Activated gamma-delta T cell treated with Interleukin-2 at 50 U/mL for 16 hours (primary cell): ENCODE measurements around the gene PRCP.
A peak's percentile ranks its signal among the peaks of the same experiment; 100 is the strongest.

Experiments
- DNase-seq: peaks from one replicate; pipeline ENCODE4 v3.0.0-alpha.2; 2020

The PRCP gene

DNA sequence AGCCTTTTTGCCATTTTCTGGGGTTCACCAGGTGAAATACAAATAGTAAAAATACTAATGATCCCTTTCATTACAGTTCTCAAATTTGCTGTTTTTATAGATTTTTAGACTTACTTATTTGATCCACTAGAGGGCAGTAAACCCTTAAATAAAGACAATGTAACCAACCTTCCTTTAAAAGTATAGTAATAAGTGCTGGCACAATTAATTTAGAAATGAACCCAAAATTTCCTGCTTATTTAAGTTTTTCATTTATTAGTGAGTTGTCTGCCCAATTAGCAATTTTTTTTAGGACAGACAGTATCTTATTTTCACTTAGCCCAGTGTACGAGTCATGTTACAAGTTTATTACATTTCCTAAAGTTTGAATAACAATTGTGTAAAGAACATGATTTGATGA lies 6.0 kb upstream of the PRCP start:
- DNase-seq = no peak

DNA sequence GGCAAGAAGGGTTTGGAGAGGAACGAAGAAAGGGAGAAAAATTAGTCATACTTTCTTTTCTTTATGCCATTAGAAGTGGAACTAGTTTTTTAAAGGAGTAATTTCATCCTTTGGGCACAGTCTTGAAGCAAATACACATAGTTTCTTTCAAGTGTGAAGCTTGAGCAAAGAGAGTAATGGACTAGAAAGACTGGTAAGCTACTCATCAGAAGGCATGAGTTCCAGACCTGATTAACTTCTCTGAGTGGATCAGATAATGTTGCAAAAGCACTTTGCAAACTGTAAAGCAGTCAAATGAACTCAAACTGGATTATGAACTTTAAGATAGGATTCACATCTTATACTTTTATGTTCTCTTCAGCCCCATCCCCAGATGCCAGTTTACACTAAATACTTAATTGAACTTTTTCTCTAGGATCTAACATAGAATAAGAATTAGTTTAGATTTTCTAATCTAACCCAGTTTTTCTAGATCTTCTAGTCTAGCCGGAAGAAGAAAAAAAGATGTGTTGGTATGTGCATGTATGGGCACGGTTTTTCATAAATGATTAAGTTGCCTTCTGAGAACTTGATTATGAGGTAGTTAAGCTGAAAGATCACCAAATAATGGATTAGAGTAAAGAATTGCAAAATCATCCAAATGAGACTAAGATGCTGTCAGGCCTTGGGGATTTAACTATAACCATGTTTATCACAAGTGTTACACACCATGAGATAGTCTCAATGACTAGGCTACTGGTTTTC lies 3.8 kb upstream of the PRCP start:
- no peak for DNase-seq

GRCh38 chr11:82902880-82903279 lies 2.6 kb upstream of the PRCP start:
- DNase-seq = no peak

- DNase-seq = no peak
These were observed 1.8 kb upstream of the PRCP start for GRCh38 chr11:82901922-82902485.

DNA sequence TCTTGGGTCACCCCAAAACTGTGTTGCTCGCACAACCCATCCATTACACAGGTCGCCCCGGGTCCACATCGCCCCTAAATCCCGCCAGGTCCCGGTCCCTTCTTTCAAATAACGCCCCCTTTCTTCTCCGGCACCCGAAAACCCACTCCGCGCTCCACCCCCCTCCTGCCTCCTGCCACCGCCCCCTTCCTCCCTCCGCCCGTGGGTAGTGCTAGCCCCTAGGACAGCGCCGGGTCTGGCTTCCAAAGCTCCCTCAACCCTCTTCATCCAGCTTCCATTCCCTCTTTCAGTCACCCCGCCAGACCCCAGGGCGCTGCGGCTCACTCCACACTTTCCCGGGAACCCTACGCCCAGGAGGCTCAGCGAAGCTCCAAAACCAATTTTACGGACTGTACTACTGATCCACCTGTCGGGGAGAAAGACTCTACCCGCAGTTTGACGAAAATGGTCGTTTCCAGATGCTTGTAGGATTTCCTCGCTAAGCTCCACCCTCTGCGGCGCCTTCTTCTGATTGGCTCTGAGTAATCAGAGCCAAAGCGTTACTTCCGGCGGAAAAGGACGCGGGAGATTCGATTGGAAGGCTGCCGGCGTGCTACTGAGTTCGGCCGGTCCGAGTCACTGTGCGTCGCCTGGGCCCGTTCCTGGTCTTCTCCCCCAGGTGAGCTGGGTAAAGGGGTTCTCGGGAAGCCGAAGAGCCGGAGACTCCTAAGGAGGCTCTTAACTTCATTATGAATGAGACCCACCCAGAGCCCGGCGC lies 1.1 kb upstream of the PRCP start, which contains the start of gene DDIAS:
Gene DDIAS (plus strand): TSS at position 572 of the 757 bp plus-strand sequence. CDS start 13,003 bp downstream, outside the sequence.
- peak; percentile 94 for DNase-seq

GRCh38 chr11:82899957-82900276 lies 313 bp downstream of the PRCP start:
- no peak for DNase-seq

- peak; percentile 7 for DNase-seq
These were observed 927 bp downstream of the PRCP start for GRCh38 chr11:82899186-82899820.

DNA sequence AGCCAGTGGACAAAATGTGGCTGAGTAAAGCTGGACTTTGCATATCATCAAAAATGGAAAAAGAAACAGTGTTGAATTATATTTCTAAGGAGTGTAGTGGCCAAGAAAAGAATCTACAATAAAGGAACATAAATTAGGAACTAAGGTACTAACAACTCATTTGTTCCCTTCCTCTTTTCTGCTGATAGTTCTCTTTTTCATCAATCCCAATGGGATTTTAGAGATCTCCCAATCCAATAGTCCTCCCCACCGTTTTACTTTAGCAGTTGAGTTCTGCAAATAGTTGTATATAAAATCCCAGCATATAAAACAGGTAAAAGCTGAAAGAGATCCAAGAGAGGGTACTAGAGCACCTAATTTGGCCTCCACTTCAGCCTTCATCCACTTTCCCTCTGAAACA lies 2.0 kb downstream of the PRCP start:
- DNase-seq = no peak

GRCh38 chr11:82896183-82896582 lies 4.0 kb downstream of the PRCP start:
- no peak for DNase-seq

GRCh38 chr11:82895437-82896091 lies 4.7 kb downstream of the PRCP start:
- no peak for DNase-seq

- DNase-seq = no peak
These were observed 7.5 kb downstream of the PRCP start for GRCh38 chr11:82892611-82893169.

DNA sequence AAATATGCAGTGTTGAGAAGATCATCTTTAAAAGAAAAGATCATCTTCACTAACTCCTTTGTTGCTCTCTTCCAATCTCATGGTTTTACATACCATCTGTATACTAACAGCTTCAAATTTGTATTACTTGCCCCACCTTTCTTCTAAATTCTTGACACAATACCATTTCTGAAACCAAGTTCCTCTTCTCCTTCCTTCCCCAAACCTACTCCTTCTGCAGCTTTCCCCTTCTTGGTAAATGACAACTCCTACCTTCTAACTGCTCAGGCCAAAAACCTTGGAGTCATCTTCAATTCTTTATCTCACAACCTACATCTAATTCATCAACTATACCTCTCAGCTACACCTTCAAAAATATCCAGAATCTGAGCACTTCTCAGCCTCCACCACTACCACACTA lies 9.3 kb downstream of the PRCP start:
- no peak for DNase-seq

GRCh38 chr11:82890002-82890341 lies 10.3 kb downstream of the PRCP start:
- no peak for DNase-seq

DNA sequence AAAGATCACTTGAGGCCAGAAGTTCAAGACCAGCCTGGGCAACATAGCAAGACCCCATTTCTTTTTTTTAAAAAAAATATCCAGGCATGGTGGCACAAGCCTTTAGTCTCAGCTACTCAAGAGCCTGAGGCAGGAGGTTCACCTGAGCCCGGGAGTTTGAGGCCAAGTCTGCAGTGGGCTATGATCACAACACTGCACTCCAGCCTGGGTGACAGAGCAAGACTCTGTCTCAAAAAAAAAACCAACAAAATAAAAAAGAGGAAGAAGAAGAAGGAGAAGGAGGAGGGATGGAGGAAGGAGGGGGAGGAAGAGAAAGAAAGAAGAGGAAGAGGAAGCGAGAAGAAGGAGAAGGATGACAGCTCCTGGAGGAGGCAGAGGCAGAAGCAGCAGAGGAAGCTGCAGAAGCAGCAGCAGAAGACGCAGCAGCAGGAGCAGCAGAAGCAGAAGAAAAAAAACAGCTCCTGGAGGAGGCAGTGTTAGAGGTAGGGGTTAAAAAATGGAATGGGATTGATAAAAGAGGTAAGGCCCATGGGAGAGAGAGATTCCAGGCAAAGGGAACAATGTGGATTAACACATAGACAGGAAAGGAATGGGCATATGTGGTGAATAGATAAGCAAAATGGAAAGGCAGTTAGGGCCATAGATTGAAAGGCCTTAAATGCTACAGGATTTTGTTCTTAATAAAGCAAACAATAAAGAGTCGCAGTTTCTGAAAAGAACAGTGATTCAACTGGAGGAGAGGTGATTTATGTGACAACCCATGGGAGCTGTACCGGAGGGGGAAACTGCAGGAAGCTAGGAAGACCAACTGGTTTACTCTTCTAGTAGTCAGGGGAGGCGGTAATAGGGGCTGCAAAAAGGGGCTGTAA lies 10.9 kb downstream of the PRCP start:
- DNase-seq = no peak

DNA sequence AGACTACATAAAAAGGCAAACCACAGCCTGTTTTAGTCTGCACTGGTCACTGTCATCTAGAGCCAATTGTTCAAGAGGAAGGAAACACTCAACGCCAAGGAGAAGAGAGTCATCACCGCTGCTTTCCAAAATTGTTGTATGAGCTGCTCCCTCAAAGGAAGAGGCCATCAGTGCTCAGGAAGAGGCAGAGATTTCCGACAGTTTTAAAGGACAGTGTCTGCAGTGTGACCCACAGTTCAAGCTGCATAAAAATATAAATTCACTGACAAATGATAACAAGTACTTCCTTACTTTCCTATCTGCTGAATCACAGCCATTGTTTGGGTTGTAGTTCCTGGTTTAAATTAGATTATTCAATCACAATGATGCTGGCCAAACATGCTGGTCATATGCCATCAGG lies 16.4 kb downstream of the PRCP start:
- no peak for DNase-seq

GRCh38 chr11:82874646-82875523 lies 25.3 kb downstream of the PRCP start:
- DNase-seq = no peak

DNA sequence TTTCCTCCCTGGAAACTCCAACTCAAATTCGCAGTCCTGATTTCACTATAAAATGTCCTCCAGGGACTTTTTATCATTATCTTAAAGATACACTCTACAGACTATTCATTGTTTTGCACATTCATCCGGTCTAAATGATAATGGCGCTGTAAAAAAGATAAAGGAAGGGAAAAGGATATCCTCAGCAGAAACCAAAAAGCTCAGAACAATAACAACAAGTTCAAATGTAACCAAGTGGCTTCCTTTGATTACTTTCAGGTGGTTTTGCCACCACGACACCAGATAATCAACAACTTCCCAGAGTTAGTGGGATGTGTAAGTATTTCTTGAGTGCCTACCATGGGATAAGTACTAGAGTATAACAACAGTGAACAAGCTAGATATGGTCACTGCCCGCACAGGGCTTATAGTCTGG lies 26.3 kb downstream of the PRCP start:
- no peak for DNase-seq

- no peak for DNase-seq
These were observed 27.7 kb downstream of the PRCP start for GRCh38 chr11:82872377-82873150.

DNA sequence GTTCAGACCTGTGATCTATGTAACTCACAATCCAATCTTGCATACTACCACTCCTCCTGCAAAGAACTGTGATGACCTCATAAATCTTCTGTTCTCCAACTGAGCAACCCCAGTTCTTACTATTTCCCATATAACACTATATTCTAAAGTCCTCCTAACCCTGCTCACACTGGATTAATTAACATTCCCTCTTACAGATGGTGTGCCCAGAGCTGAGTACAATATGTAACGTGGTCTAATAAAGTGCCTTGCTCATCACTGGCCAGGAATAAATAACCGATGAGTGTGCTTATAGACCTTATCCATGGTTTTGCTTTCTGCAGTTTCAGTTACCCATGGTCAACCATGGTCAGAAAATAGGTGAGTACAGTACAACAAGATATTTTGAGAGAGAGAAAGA lies 28.6 kb downstream of the PRCP start:
- DNase-seq = no peak

GRCh38 chr11:82869657-82870056 lies 30.6 kb downstream of the PRCP start:
- no peak for DNase-seq
